CD4-positive, alpha-beta memory T cell (primary cell): ENCODE measurements around the gene SPAG6. TPM values are rescaled to one million over a fixed set of nuclear protein-coding genes. Genes with fewer than 3 reads are reported as not detected.

ENCODE experiments used
- CTCF ChIA-PET: fragments of 350-600 bp; sonication (Branson Sonifier 250); formaldehyde crosslinking; loops from one replicate; lab custom pipeline; 2021; ENCODE audit warnings: inconsistent platforms; ENCODE audit not compliant: partially characterized antibody; lab: Charles Lee
- POLR2A ChIA-PET: fragments of 350-600 bp; sonication (Branson Sonifier 250); formaldehyde crosslinking; loops from one replicate; lab custom pipeline; 2021; ENCODE audit not compliant: partially characterized antibody; lab: Charles Lee
- DNase-seq, 5 donors: peaks; one replicate each; pipeline versions ENCODE4 v3.0.0 to v3.0.0-alpha.2; 2020 to 2022; ENCODE audit warnings: mixed read lengths in 1 of 5
- H3K27ac ChIP-seq: one replicate; pipeline ENCODE4 v1.7.0; 2013; ENCODE audit warnings: low read depth, low read length
- H3K27me3 ChIP-seq: 2 replicates; pipeline ENCODE4 v1.7.0; 2013; ENCODE audit warnings: mild to moderate bottlenecking, low read length, moderate library complexity; ENCODE audit not compliant: insufficient read depth
- H3K36me3 ChIP-seq: 2 replicates; pipeline ENCODE4 v1.7.0; 2013; ENCODE audit warnings: mild to moderate bottlenecking, low read length, moderate library complexity; ENCODE audit not compliant: insufficient read depth
- H3K4me1 ChIP-seq: 2 replicates; pipeline ENCODE4 v1.7.0; 2013; ENCODE audit warnings: mild to moderate bottlenecking, low read length, moderate library complexity; ENCODE audit not compliant: insufficient read depth
- H3K4me3 ChIP-seq, 2 donors: one replicate each; pipeline ENCODE4 v1.7.0; 2013; ENCODE audit warnings: low read length in 2 of 2, mild to moderate bottlenecking in 1 of 2
- H3K9me3 ChIP-seq, 2 donors: one replicate each; pipeline ENCODE4 v1.7.0; 2013; ENCODE audit warnings: low read length in 2 of 2, control low read depth in 1 of 2; ENCODE audit not compliant: control insufficient read depth in 1 of 2
- H3K27ac Mint-ChIP-seq, 7 donors: one replicate each; pipeline ENCODE4 v1.8.0; 2020 to 2021; ENCODE audit warnings: mixed read lengths in 7 of 7, mild to moderate bottlenecking in 6 of 7, inconsistent platforms in 3 of 7, moderate library complexity in 3 of 7
- H3K27me3 Mint-ChIP-seq, 2 donors: one replicate each; pipeline ENCODE4 v1.8.0; 2020 to 2021; ENCODE audit warnings: mixed read lengths in 2 of 2
- H3K36me3 Mint-ChIP-seq, 2 donors: one replicate each; pipeline ENCODE4 v1.8.0; 2020 to 2021; ENCODE audit warnings: mixed read lengths in 2 of 2, inconsistent platforms in 1 of 2, mild to moderate bottlenecking in 1 of 2
- H3K4me1 Mint-ChIP-seq, 4 donors: one replicate each; pipeline ENCODE4 v1.8.0; 2020 to 2021; ENCODE audit warnings: mixed read lengths in 4 of 4, mild to moderate bottlenecking in 1 of 4
- H3K4me3 Mint-ChIP-seq, 8 donors: one replicate each; pipeline ENCODE4 v1.8.0; 2020 to 2021; ENCODE audit warnings: mixed read lengths in 8 of 8, mild to moderate bottlenecking in 7 of 8, moderate library complexity in 6 of 8, inconsistent platforms in 3 of 8
- H3K9me3 Mint-ChIP-seq, 8 donors: one replicate each; pipeline ENCODE4 v1.8.0; 2020 to 2021; ENCODE audit warnings: mixed read lengths in 8 of 8, mild to moderate bottlenecking in 5 of 8, inconsistent platforms in 3 of 8, moderate library complexity in 1 of 8
- intact Hi-C: fragments of 100-400 bp; cut with micrococcal nuclease; formaldehyde crosslinking; loops from one replicate; pipeline ENCODE4 v1.15.1; 2023
- polyA plus RNA-seq, 2 donors: library from polyadenylated mRNA; unstranded; fragments of 300-500 nt; fragmentation: Illumina TruSeq; gene quantifications; one replicate each; pipeline ENCODE4 v1.2.3, GENCODE V29; 2021
- total RNA-seq, 2 experiments: library from RNA; stranded (reverse); gene quantifications; one replicate each; pipeline ENCODE4 v1.2.3, GENCODE V29; 2021

SPAG6 gene
- total and polyA plus RNA-seq, 4 experiments from 2014 or later = not detected

DNA sequence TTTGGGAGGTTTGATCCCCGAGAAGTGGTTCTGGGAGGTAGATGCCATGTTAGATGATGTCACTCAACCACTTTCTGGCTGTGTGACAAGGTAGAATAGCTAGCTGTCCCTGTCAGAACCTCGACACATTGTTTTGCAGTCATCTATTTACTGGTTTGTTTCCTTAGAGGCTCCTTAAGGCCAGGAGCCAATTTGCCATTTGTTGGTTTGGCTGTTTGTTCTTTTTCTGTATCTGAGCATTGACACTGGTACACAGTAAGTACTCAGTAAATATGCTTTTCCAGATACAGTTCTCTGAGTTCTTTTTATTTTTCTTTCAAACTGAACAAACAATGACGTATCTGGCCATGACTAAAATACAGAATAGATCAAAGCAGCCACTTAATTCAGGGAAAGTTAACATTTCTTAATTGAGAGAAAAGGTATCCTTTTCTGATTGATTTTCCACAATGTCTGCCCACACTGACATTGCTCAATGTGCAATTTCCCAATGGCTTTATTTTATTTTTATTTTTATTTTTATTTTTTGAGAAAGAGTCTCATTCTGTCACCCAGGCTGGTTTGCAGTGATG is 121.6 kb downstream of the SPAG6 start:
- intact Hi-C loops = no loop called here
- no peak overlapping the region for H3K27ac Mint-ChIP-seq

More for the DNA sequence above, 121.6 kb downstream of the SPAG6 start:
- Mint-ChIP-seq H3K36me3 (no peaks in the 10 kb centered on the region), H3K4me3 (no peak overlapping the region), H3K4me1 (no peaks in the 10 kb centered on the region), H3K9me3 (no peaks in the 10 kb centered on the region), H3K27me3 (peaks cover 4 to 10% of the 10 kb centered on the region in 2 donors)
- CTCF ChIA-PET = no interaction called here
- H3K27me3 ChIP-seq = no peaks in the 10 kb centered on the region
- DNase-seq = no peak
- POLR2A ChIA-PET = no interaction called here
- no peaks in the 10 kb centered on the region for H3K4me1 ChIP-seq
- no peak overlapping the region for H3K27ac ChIP-seq
- no peaks in the 10 kb centered on the region for H3K9me3 ChIP-seq
- H3K4me3 ChIP-seq = no peak overlapping the region
- H3K36me3 ChIP-seq = no peaks in the 10 kb centered on the region

Other genes starting within 250 kb of the SPAG6 start
- gene EBLN1, start 127.5 kb upstream of the SPAG6 start, total RNA-seq = not detected
- not detected for gene EBLN1, start 127.5 kb upstream of the SPAG6 start, polyA plus RNA-seq
- gene COMMD3, start 29.1 kb upstream of the SPAG6 start, total RNA-seq = 10 to 100 TPM; 67.9 to 68.5 TPM
- gene COMMD3, start 29.1 kb upstream of the SPAG6 start, polyA plus RNA-seq = 10 to 100 TPM; 71.1 to 88.1 TPM
- 100 to 1,000 TPM in 1 of 2 experiments, 10 to 100 TPM in 1; 99.0 to 108 TPM for gene BMI1, start 24.4 kb upstream of the SPAG6 start, total RNA-seq
- 10 to 100 TPM; 40.5 to 54.5 TPM for gene BMI1, start 24.4 kb upstream of the SPAG6 start, polyA plus RNA-seq